ENCODE measurements around the gene GSK3B.

DNA sequence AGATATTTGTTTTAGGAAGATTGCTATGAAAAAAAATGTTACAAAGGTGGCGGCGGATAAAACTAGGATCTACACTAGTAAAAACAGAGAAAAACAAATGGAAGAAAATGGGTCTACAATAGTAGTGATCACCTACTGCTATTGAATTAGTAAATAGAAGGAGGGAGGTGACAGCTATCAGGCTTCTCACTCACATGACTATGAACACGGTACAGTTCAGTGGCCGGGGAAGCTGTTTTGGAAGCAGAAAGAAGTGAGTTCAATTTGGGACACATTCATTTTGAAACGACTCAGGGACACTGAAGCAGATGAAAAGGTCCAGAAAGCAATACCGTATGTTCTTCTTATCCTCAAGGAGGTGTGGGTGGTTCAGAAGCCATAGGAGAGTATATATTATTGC lies 138.3 kb downstream of the GSK3B start:
- TF ChIP-seq POLR2A (IDR thresholded peaks at IDR 0.05; ENCODE audit: low read depth, low read length) (no peak), POLR2AphosphoS5 (IDR thresholded peaks at IDR 0.05; ENCODE audit: low read depth, low read length) (no peak)
